Mesodermal cell (in vitro differentiated cells): ENCODE measurements around the gene TBX4.

ENCODE experiments used
- H3K27ac ChIP-seq: 2 replicates; pipeline ENCODE4 v1.7.0; 2013; ENCODE audit warnings: mild to moderate bottlenecking, low read depth, low read length, moderate library complexity; ENCODE audit not compliant: severe bottlenecking
- H3K36me3 ChIP-seq: 2 replicates; pipeline ENCODE4 v1.7.1; 2013; ENCODE audit warnings: mild to moderate bottlenecking, low read length, moderate library complexity; ENCODE audit not compliant: control insufficient read depth, insufficient read depth
- H3K4me1 ChIP-seq: one replicate; pipeline ENCODE4 v1.7.1; 2013; ENCODE audit warnings: mild to moderate bottlenecking, low read length; ENCODE audit not compliant: insufficient read depth, control insufficient read depth, poor library complexity, severe bottlenecking
- H3K4me3 ChIP-seq: 2 replicates; pipeline ENCODE4 v1.7.0; 2013; ENCODE audit warnings: low read length, control low read depth, mild to moderate bottlenecking; ENCODE audit not compliant: insufficient read depth, poor library complexity, severe bottlenecking; ENCODE audit errors: extremely low read depth
- H3K9me3 ChIP-seq: 2 replicates; pipeline ENCODE4 v1.7.1; 2013; ENCODE audit warnings: mild to moderate bottlenecking, low read length, moderate library complexity; ENCODE audit not compliant: control insufficient read depth
- WGBS, 2 experiments: methylation state at CpG; one replicate each; pipeline ENCODE4 v1.1.5; 2013; ENCODE audit warnings: missing lambda C conversion rate in 2 of 2; ENCODE audit not compliant: insufficient coverage in 2 of 2; 5-methylcytosine and 5-hydroxymethylcytosine counted together

TBX4 gene

DNA sequence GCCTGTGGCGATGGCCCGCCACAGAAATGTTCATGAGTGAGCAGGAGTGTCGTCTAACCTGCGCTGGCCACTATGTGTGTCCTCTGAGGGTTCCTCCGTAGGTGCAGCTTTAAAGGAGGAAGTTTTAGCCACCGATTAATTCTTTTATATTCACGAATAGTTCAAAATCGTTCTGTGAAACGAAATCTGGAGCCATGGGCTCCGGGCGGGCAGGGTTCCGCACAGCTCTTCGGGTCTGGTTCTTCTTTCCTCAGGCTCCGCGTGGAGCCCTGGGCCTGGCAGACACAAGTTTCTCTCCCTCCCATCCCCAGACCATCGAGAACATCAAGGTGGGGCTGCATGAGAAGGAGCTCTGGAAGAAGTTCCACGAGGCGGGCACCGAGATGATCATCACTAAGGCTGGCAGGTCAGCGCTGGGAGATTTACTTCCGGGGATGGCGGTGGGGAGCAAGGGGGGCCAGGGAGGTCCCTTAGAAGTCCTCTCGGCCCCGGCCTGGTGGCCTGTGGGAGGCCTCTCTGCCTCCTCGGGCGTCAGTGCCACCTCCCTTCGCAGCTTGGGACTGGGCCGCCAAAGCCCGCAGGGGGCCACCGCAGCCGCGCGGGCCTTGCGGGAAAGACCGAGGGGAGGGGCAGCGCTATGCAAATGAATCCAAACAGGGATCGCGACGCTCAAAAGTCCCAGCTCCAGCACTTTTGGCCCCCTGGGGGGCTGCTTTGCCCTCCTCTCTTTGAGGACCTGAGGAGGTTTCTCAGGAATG is 5.2 kb downstream of the TBX4 start:
- Histone ChIP-seq H3K9me3 (no peaks in the 10 kb centered on the region), H3K4me3 (no peak overlapping the region), H3K27ac (no peak overlapping the region), H3K36me3 (no peaks in the 10 kb centered on the region), H3K4me1 (peaks cover 36% of the 10 kb centered on the region)
- 3 to 4% methylated on average over 36 of the region's 39 CpGs for WGBS, 2 experiments

DNA sequence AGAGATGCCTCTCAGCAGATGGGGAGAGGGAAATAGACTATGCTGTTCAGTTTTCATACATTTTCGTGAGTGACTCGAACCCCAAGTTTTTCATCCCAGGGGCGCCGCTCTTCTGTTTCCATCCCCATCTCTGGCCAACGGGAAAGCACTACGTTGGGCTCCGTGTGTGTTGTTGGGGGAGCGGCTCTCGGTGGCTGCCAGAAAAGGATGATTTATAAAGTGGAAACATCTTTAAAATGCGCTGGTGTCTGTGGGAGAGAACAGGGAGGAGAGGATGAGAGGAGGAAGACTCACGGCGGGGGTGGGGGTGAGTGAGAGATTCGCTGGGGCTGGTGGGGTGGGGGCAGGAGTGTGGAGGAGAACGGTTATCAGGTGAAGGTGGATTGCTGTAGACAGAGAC is 5.8 kb downstream of the TBX4 start:
- Histone ChIP-seq H3K27ac (no peak overlapping the region), H3K9me3 (no peaks in the 10 kb centered on the region), H3K4me1 (peaks cover 41% of the 10 kb centered on the region), H3K4me3 (no peak overlapping the region), H3K36me3 (no peaks in the 10 kb centered on the region)
- WGBS, 2 experiments: 4 to 5% methylated on average over 4 to 9 of the region's 14 CpGs

DNA sequence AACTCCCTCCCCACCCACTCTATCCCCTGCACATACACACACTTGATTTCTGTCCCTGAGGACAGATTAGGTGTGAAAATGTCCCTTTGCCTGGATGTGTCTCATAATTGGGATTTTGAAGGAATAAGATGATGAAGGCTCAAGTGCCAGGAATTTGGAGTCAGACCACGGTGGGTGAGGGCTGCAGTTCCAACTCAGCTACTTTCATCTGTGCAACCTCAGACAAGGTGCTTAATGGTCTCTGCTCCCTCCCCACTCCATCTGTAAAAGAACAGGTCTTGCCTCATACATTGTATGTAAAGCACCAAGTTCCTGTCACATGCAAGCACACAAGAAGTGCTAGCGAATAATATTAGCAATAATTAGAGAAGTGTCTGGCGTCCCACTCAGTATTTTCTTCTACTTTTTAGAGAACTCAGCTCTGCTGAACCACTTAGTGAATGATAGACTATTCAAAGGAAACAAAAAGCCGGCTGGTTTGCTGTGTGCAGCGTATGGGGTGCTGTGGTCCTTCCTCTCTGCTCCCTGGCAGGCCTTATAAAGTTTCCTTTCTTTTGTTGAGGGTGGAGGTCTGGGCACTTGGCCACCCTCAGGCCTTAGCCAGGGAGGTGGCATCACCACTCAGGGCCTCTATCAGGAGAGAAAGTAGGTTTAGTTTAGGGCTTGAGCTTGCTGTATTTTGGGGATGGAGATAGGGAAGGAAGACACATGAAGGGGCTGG is 6.4 kb downstream of the TBX4 start:
- Histone ChIP-seq H3K9me3 (no peaks in the 10 kb centered on the region), H3K36me3 (no peaks in the 10 kb centered on the region), H3K4me3 (no peak overlapping the region), H3K27ac (no peak overlapping the region), H3K4me1 (peaks cover 46% of the 10 kb centered on the region)
- 0 to 29% methylated on average over 1 to 5 of the region's 5 CpGs for WGBS, 2 experiments

- WGBS, 2 experiments: 37 to 80% methylated on average over 3 to 4 of the region's 4 CpGs
- peaks cover 46% of the 10 kb centered on the region for H3K4me1 ChIP-seq
- no peaks in the 10 kb centered on the region for H3K36me3 ChIP-seq
- no peak overlapping the region for H3K27ac ChIP-seq
- no peak overlapping the region for H3K4me3 ChIP-seq
- no peaks in the 10 kb centered on the region for H3K9me3 ChIP-seq
Measured at GRCh38 chr17:61459142-61459809, 7.1 kb downstream of the TBX4 start.

DNA sequence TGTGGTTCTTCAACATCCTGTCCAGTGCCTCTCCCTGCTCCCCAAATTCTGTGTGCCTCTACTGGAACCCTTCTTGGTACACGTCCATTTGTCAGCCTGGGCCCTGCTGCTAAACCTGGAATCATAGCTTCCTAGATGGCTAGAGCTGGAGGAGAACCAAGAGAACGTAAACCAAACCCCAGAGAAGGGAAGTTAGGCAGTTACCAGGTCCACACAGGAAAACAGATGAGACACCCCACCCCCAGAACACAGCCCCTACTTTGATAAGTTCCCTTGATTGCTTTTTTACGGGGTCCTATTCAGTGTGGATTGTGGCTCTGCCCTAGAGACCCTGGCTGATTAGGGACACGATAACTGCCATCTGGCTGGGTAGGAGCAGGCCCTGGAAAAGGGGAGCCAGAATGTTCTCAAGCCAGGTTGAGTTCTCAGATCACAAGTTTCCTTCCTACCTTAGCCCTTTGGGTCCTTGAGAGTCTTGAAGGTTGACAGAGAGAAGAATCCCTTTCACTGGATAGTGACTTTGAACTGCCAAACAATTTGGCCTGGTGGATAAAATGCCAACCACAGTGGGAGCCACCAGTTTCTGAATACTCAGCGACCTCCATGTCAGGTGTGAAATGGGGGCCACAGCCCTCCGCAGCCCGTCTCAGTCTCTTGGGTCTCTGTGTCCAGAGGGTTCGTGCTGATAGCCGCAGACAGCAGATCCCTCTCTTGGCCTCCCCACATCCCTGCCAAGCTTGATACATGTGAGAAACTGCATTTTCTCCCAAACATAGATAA is 7.9 kb downstream of the TBX4 start:
- no peak overlapping the region for H3K27ac ChIP-seq
- WGBS, 2 experiments: 58 to 69% methylated on average over 8 of the region's 9 CpGs
- no peaks in the 10 kb centered on the region for H3K36me3 ChIP-seq
- no peak overlapping the region for H3K4me3 ChIP-seq
- H3K4me1 ChIP-seq: peaks cover 38% of the 10 kb centered on the region
- no peaks in the 10 kb centered on the region for H3K9me3 ChIP-seq

GRCh38 chr17:61460796-61461585 is 8.8 kb downstream of the TBX4 start:
- WGBS, 2 experiments: 0 to 8% methylated on average over 3 of the region's 12 CpGs
- Histone ChIP-seq H3K4me3 (no peak overlapping the region), H3K27ac (no peak overlapping the region), H3K36me3 (no peaks in the 10 kb centered on the region), H3K9me3 (no peaks in the 10 kb centered on the region), H3K4me1 (peaks cover 38% of the 10 kb centered on the region)

DNA sequence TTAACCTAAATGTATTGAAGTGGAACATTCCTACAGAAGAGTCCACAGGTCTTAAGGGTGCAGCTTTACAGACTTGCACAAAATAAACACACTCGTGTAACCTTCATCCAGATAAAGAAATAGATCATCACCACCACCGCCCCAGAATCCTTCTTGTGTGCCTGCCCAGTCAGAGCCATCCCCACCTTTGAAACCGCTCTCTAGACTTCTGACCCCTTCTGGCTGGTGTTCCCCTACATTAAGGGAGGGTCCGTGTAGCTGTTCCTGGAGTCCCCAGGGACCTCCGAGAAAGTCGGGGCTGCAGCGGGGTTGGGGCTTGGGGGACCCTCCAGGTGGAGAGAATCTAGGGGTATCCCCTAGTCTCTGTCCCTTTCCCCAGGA is 9.4 kb downstream of the TBX4 start:
- no peaks in the 10 kb centered on the region for H3K36me3 ChIP-seq
- 10 to 11% methylated on average over 3 to 4 of the region's 7 CpGs for WGBS, 2 experiments
- peak overlapping the region; percentile 19 for H3K4me3 ChIP-seq
- H3K4me1 ChIP-seq: peaks cover 38% of the 10 kb centered on the region
- H3K27ac ChIP-seq: no peak overlapping the region
- no peaks in the 10 kb centered on the region for H3K9me3 ChIP-seq

DNA sequence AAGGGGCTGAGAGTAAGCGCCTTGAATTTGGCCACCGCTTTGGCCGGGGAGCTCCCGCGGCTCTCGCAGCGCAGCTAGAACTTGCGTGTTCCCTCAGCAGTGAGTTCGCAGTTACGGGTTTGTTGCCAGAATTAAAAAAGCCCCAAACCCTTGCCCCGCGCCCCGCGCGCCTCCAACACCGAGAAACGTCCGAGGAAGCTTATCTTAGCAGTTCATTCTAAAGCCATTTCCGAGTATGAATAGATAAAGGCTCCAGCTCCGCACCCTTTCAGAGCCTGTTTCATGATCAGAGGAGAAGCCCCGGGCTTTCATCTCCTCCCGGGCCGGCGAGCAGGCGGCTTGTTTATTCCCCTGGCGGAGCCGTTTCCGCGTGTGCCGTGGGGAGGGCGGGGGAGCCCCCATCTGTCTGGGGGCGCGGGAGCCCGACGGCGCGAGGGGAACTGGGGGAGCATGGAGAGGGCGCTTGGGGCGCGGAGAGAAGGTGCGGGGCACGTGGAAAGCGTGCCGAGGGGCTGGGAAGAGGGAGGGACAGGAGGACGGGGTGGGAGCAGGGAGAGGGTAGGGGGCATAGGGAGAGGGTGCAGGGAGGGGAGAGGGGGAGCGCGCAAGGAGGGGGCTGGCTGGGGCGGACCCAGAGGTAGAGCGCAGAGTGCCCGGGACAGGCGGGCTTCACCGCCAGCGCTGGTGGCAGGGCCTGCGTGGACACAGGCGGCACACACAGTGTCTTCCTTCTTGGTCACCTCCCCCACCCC is 9.9 kb downstream of the TBX4 start:
- H3K4me3 ChIP-seq: peak overlapping the region; percentile 19
- H3K27ac ChIP-seq: no peak overlapping the region
- H3K36me3 ChIP-seq: no peaks in the 10 kb centered on the region
- H3K9me3 ChIP-seq: no peaks in the 10 kb centered on the region
- WGBS, 2 experiments: 0% methylated on average over 31 of the region's 55 CpGs
- peaks cover 36% of the 10 kb centered on the region for H3K4me1 ChIP-seq

- Histone ChIP-seq H3K9me3 (no peaks in the 10 kb centered on the region), H3K4me3 (no peak overlapping the region), H3K36me3 (no peaks in the 10 kb centered on the region), H3K27ac (no peak overlapping the region), H3K4me1 (peaks cover 33% of the 10 kb centered on the region)
- 25 to 41% methylated on average over 6 to 8 of the region's 10 CpGs for WGBS, 2 experiments
Measured at GRCh38 chr17:61462719-61463315, 10.6 kb downstream of the TBX4 start.
